ENCODE measurements around the gene ATXN7L3B.

The ATXN7L3B gene

DNA sequence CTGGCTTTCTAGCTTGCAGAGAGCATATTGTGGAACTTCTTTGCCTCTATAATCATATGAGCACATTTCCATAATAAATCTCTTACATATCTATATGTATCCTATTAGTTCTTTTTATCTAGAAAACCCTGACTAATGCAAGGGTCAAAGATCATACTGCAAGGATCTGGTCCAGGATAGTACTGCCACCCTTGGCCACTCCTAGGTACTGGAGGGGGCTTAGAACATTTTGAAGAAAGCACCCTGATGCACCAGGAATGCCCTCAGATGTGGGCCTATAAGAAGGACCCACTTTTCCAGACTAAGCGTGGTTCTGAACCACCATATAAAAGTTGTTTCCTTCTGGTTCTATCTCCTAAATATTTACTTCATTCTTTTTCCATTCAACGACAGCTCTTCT lies 14.6 kb downstream of the ATXN7L3B start:
- H3K27me3 ChIP-seq = no peaks in the 10 kb centered on the region
- no peaks in the 10 kb centered on the region for H3K36me3 ChIP-seq
- H3K4me1 ChIP-seq (ENCODE audit: control insufficient read depth in 1 of 2, insufficient read depth in 1 of 2, low read depth in 1 of 2, low read length in 1 of 2) = no peaks in the 10 kb centered on the region
- no peak overlapping the region for H3K4me3 ChIP-seq (ENCODE audit: low read depth in 1 of 2, low read length in 1 of 2)
- TF ChIP-seq, protein P1, sequence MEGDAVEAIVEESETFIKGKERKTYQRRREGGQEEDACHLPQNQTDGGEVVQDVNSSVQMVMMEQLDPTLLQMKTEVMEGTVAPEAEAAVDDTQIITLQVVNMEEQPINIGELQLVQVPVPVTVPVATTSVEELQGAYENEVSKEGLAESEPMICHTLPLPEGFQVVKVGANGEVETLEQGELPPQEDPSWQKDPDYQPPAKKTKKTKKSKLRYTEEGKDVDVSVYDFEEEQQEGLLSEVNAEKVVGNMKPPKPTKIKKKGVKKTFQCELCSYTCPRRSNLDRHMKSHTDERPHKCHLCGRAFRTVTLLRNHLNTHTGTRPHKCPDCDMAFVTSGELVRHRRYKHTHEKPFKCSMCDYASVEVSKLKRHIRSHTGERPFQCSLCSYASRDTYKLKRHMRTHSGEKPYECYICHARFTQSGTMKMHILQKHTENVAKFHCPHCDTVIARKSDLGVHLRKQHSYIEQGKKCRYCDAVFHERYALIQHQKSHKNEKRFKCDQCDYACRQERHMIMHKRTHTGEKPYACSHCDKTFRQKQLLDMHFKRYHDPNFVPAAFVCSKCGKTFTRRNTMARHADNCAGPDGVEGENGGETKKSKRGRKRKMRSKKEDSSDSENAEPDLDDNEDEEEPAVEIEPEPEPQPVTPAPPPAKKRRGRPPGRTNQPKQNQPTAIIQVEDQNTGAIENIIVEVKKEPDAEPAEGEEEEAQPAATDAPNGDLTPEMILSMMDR (IDR thresholded peaks at IDR 0.05) = no peak
- H3K27ac ChIP-seq = no peak overlapping the region
- H3K9me3 ChIP-seq = no peaks in the 10 kb centered on the region

DNA sequence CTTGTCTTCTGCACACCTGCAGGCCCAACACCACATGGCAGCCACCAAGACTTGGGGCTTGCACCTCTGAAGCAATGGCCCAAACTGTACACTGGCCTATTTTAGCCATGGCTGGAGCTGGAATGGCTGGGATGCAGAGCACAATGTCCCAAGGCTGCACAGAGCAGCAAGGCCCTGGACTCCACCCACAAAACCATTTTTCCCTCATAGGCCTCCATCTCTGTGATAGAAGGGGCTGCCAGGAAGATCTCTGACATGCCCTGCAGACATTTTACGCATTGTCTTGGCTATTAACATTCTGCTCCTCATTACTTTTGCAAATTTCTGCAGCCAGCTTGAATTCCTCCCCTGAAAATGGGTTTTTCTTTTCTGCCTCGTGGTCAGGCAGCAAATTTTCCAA lies 22.1 kb downstream of the ATXN7L3B start:
- Histone ChIP-seq H3K36me3 (no peaks in the 10 kb centered on the region), H3K4me1 (ENCODE audit: control insufficient read depth in 1 of 2, insufficient read depth in 1 of 2, low read depth in 1 of 2, low read length in 1 of 2) (no peaks in the 10 kb centered on the region), H3K9me3 (no peaks in the 10 kb centered on the region), H3K27ac (no peak overlapping the region), H3K27me3 (no peaks in the 10 kb centered on the region), H3K4me3 (ENCODE audit: low read depth in 1 of 2, low read length in 1 of 2) (no peak overlapping the region)
- TF ChIP-seq, protein P1 (IDR thresholded peaks at IDR 0.05) = no peak

DNA sequence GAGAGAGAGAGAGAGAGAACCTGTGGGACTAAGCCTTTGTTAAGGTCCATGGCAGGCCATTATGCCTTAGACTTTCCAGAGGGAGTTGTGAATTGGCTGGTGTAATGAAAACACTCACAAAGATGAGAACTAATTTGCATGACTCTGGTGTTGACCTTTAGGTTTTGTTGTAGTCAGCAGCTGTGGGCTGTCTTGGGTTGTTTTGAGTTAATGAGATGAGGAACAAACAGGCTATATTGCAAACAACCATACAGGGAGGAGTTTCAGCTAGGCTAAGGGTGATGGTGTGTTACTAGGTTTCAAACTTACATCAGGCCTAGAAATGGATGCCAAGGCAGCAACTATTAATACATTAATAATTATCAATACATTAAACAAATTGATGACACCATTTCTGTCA lies 26.3 kb downstream of the ATXN7L3B start:
- TF ChIP-seq, protein P1 (IDR thresholded peaks at IDR 0.05) = no peak
- Histone ChIP-seq H3K4me3 (ENCODE audit: low read depth in 1 of 2, low read length in 1 of 2) (no peak overlapping the region), H3K36me3 (no peaks in the 10 kb centered on the region), H3K9me3 (no peaks in the 10 kb centered on the region), H3K27me3 (no peaks in the 10 kb centered on the region), H3K4me1 (ENCODE audit: control insufficient read depth in 1 of 2, insufficient read depth in 1 of 2, low read depth in 1 of 2, low read length in 1 of 2) (no peaks in the 10 kb centered on the region), H3K27ac (no peak overlapping the region)

DNA sequence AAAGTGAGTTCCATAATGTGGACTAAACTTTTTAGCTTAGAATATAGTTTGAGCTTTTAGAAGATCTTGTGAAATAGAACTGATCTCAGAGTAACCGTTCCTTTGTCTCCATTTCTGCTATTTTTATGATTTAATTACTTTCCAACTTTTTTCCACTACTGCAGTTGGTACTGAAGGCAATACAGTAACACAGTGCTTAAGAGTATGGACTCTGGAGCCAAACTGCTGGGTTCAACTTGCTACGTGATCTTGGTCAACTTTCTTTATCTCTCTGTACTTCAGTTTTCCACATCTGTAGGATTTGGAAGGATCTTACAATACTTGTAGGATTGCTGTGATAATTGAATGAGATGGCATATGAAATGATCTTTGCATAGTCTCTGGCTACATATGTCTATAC lies 40.9 kb downstream of the ATXN7L3B start:
- Histone ChIP-seq H3K4me3 (ENCODE audit: low read depth in 1 of 2, low read length in 1 of 2) (no peak overlapping the region), H3K4me1 (ENCODE audit: control insufficient read depth in 1 of 2, insufficient read depth in 1 of 2, low read depth in 1 of 2, low read length in 1 of 2) (no peaks in the 10 kb centered on the region), H3K36me3 (no peaks in the 10 kb centered on the region), H3K27ac (no peak overlapping the region), H3K27me3 (no peaks in the 10 kb centered on the region), H3K9me3 (no peaks in the 10 kb centered on the region)
- TF ChIP-seq, protein P1 (IDR thresholded peaks at IDR 0.05) = no peak

DNA sequence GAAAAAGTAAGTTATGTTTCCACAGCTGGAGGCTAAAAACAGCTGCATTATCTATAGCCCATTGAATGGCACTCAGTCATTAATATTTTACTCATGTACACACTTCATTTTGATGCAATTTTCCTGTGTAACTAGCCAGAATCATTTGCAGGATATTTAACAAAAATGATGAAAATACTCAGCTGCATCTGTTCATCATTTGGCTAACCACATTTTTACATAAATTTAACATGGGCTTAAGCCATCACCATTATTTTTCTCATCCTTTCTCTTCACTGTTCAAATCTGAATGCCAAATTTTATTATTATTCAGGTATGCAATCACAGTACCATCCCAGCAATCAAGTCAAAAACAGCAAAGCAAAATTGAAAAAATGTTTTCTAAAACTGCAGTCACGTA lies 41.8 kb downstream of the ATXN7L3B start:
- Histone ChIP-seq H3K9me3 (no peaks in the 10 kb centered on the region), H3K27me3 (no peaks in the 10 kb centered on the region), H3K27ac (no peak overlapping the region), H3K4me1 (ENCODE audit: control insufficient read depth in 1 of 2, insufficient read depth in 1 of 2, low read depth in 1 of 2, low read length in 1 of 2) (no peaks in the 10 kb centered on the region), H3K36me3 (no peaks in the 10 kb centered on the region), H3K4me3 (ENCODE audit: low read depth in 1 of 2, low read length in 1 of 2) (no peak overlapping the region)
- TF ChIP-seq, protein P1 (IDR thresholded peaks at IDR 0.05) = no peak

DNA sequence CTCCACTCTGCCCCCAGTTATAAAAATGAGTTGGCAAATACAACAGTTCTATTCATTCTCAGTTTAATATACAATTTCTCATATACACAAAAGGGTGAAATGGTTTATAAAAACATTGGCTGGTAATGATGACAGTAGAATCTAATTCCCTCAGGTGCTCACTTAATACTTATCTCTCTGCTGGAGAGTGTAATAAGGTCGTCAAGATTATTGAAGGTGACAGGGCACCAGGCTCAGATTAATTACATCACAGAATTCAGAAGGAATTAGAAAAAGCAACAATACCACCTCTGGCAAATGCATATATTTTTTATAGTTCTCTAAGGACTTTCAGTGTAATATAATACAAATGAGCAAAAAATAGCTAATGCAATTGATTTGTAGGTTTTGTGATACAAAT lies 42.3 kb downstream of the ATXN7L3B start:
- no peaks in the 10 kb centered on the region for H3K27me3 ChIP-seq
- no peak overlapping the region for H3K27ac ChIP-seq
- no peaks in the 10 kb centered on the region for H3K9me3 ChIP-seq
- H3K4me3 ChIP-seq (ENCODE audit: low read depth in 1 of 2, low read length in 1 of 2) = no peak overlapping the region
- TF ChIP-seq, protein P1 (IDR thresholded peaks at IDR 0.05) = no peak
- H3K36me3 ChIP-seq = no peaks in the 10 kb centered on the region
- no peaks in the 10 kb centered on the region for H3K4me1 ChIP-seq (ENCODE audit: control insufficient read depth in 1 of 2, insufficient read depth in 1 of 2, low read depth in 1 of 2, low read length in 1 of 2)

All from neutrophil (primary cell).